LNCaP clone FGC (cell line): ENCODE data around the gene PIGO.

Source experiments
- DNase-seq: peaks from one replicate; pipeline ENCODE4 v3.0.0-alpha.2; 2011; ENCODE audit warnings: low read depth
- H3K4me3 ChIP-seq: 2 replicates; pipeline ENCODE4 v1.5.1; 2011; ENCODE audit warnings: mild to moderate bottlenecking, low read depth, low read length, control low read depth
- TF ChIP-seq, protein P1 (sequence below): IDR thresholded peaks from 2 replicates; pipeline ENCODE4 v1.5.1; 2012; ENCODE audit warnings: mild to moderate bottlenecking; ENCODE audit not compliant: control insufficient read depth, insufficient read depth; ENCODE audit errors: extremely low read depth

Gene PIGO

DNA sequence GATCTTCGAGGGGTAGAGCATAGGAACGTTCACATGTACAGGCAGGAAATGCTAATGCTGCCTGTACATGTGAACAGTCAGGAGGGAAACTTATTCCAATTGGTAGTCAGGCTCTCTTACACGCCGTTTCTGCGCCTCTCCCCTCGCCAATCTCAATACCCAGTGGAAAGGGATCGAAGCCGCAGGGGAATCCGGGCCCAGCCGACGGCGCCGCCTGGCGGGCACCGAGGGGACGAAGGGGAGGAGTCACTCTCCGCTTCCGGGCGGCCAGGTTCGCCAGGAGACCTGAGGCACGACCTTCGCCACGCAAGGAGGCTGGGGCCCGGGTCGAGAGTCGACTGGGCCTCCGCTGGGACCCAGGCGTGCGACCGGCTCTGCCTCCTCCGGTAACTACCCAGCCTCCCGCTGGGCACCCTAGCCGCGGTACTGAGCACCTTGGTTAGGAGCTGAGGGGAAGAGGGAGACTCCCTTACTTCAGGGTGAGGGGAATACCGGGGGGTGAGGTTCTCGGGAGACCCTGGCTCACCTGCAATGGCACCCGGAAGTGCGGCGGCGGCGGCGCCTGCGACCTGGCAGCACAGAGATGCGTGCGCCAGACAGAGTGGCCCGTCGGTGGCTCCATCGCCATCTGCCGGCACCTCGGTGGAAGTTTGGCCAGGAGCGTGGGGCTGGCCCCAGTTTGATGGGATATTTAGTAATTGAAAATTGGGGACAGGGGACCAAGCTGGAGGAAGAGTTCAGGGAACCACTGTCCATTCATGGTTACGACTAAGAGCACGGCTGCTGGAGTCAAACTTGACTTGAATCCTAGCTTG is at the start of gene PIGO:
PIGO (minus strand) TSS at position 557 of the 815 bp plus-strand sequence. CDS start 1,026 bp downstream, outside the sequence.
- peak; percentile 68 for DNase-seq
- TF ChIP-seq, protein P1, sequence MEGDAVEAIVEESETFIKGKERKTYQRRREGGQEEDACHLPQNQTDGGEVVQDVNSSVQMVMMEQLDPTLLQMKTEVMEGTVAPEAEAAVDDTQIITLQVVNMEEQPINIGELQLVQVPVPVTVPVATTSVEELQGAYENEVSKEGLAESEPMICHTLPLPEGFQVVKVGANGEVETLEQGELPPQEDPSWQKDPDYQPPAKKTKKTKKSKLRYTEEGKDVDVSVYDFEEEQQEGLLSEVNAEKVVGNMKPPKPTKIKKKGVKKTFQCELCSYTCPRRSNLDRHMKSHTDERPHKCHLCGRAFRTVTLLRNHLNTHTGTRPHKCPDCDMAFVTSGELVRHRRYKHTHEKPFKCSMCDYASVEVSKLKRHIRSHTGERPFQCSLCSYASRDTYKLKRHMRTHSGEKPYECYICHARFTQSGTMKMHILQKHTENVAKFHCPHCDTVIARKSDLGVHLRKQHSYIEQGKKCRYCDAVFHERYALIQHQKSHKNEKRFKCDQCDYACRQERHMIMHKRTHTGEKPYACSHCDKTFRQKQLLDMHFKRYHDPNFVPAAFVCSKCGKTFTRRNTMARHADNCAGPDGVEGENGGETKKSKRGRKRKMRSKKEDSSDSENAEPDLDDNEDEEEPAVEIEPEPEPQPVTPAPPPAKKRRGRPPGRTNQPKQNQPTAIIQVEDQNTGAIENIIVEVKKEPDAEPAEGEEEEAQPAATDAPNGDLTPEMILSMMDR = peak; percentile 95
- H3K4me3 ChIP-seq = peak within 1 kb of the TSS; percentile 81

- no peak for DNase-seq
- no peak overlapping the region for H3K4me3 ChIP-seq
- TF ChIP-seq, protein P1 = no peak
Observed at GRCh38 chr9:35142037-35142436, 45.6 kb upstream of the PIGO start.

DNA sequence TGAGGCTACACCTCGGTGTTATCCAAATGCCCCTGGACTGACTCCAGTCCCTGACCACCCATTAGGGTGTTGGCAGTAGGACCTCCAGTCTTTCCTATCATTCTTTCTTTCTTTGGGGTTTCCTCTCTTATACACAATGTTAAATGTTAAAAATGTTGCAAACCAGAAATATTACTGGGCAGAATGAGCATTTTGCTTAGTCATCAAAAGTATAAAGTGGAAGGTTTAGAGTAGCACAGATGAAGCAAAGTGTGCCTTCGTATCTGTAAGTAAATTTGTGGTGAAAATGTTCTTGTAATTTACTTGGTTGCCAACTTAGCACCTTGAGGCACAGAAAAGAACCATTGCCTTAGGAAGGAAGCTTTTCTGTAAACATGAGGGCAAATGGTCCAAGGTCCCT is 43.7 kb upstream of the PIGO start:
- TF ChIP-seq, protein P1 = no peak

GRCh38 chr9:35136866-35137265 is 40.5 kb upstream of the PIGO start:
- TF ChIP-seq, protein P1 = no peak
- no peak for DNase-seq

More for the DNA sequence above, 43.7 kb upstream of the PIGO start:
- no peak for DNase-seq
- H3K4me3 ChIP-seq = no peak overlapping the region

DNA sequence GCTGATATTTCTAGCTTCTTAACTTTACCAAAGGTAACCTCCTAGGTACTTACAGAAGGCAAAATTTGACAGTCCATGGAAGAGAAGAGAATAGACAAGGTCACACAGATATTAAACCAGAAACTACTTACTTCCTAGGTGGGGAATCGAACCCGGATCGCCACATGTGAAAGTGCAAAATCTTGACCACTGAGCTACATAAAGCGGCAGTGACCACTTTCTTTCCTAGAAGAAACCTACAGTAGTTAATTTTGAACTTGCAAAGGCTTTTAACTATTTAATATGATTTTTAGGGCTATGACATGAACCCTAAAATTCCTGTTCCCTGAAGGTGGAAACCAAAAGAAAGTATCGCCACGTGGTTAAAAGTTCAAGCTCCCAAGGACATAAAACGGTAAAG is 39.6 kb upstream of the PIGO start:
- no peak overlapping the region for H3K4me3 ChIP-seq
- no peak for DNase-seq
- TF ChIP-seq, protein P1 = no peak

More at GRCh38 chr9:35136866-35137265, 40.5 kb upstream of the PIGO start:
- no peak overlapping the region for H3K4me3 ChIP-seq

DNA sequence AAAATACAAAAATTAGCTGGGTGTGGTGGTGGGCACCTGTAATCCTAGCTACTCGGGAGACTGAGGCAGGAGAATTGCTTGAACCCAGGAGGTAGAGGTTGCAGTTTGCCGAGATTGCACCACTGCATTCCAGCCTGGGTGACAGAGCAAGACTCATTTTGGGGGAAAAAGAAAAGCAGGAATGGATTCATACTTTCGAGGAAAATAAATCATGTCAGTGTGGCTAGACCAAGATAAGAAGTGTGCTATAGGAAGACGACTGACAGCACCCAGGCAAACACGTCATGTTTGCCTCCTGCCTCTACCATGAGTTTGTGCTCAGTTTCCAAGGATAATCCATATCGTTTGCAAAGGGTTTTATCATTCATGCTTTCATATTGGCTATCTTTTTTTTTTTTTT is 38.5 kb upstream of the PIGO start:
- TF ChIP-seq, protein P1 = no peak
- H3K4me3 ChIP-seq = no peak overlapping the region
- no peak for DNase-seq
